Measurements from ENCODE around the gene LBR. TPM values are rescaled to one million over a fixed set of nuclear protein-coding genes. Genes with fewer than 3 reads are reported as not detected.

Gene LBR
- total RNA-seq, 2 donors from 2014 or later, result 52.4 to 61.3 TPM

DNA sequence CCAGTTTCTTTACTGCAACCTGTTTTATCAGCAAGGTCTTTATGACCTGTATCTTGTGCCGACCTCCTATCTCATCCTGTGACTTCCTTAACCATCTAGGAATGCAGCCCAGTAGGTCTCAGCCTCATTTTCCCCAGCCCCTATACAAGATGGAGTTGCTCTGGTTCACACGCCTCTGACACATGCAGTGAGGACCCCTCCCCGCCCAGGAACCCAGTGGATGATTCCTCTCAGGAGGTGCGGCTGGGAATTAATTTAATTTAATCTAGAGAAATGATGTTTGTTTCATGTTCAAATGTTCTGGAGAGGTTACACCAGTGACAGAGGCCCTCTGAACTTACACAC, 39.0 kb upstream of the LBR start:
- intact Hi-C loops (cut with DNase I), result no loop called here
- DNase-seq (ENCODE audit: low spot score), result no peak

DNA sequence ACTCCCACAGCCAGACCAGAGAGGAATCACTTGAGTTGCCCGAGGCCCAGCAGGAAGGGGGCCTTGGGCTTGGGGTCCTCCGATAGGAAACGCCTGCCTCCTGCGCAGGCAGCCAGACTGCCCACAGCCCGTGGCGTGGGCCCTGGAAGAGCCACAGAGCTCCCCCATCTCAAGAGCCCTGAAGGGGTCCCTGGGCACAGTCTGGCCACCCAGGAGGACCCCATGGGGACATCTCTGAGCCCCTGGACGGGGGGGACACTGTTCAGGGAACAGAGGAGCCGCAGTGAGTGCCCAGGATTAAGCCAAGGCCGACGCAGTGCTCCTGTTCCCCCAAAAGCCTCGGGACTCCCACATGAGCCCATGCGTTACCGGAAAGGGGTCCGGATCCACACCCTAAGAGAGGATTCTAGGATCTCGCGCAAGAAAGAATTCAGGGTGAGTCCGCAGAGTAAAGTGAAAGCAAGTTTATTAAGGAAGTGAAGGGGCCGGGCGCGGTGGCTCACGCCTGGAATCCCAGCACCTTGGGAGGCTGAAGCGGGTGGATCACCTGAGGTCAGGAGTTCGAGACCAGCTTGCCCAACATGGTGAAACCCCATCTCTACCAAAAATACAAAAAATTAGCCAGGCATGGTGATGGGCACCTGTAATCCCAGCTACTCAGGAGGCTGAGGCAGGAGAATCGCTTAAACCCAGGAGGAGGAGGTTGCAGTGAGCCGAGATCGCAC, 38.1 kb upstream of the LBR start:
- DNase-seq (ENCODE audit: low spot score), result peak; percentile 56
- intact Hi-C loops (cut with DNase I), result no loop called here

DNA sequence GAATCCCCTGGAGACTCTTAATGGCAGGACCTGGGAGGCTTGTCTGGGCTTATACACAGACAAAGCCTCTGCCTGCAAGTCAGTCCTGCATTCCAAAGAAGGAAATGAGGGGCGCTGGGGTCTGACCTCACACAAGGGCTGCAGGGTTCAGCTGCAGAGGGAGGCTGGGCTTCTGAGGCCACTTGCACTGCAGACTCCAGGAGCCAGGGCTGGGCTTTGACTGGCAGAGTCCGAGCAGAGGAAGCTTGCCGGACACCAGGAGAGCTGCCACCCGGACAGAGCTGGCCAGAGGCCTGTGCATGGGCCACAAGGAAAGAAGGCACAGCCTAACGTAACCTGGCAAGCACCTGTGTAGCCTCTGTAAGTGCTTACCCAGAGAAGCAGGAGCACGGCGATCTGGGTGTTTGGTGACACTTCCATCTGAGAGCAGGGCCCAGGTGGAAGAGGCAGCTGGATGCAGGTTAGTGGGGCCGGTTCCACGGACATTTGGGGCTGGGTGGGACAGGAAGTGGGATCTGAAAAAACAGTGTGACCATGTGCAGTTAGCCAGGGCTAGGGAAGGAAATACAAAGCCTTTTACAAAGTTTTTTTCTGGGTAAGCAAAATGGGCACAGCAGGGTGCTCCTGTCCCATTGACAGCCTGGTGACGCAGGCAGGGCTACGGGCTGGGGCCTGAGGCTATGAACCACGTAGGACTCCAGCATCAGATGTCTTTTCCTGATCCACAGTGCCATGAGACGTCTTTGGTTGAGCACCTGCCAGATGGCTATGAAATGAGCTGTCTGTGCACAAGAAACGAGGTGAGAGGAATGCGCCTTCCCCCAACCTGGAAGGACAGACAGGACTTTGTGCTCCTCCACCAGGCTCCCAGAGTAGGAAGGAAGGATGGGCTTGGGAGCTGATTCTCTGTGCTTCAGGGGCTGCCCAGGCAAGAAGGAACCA, 37.3 kb upstream of the LBR start:
- DNase-seq (ENCODE audit: low spot score), result peak; percentile 71
- intact Hi-C loops (cut with DNase I), result no loop called here

DNA sequence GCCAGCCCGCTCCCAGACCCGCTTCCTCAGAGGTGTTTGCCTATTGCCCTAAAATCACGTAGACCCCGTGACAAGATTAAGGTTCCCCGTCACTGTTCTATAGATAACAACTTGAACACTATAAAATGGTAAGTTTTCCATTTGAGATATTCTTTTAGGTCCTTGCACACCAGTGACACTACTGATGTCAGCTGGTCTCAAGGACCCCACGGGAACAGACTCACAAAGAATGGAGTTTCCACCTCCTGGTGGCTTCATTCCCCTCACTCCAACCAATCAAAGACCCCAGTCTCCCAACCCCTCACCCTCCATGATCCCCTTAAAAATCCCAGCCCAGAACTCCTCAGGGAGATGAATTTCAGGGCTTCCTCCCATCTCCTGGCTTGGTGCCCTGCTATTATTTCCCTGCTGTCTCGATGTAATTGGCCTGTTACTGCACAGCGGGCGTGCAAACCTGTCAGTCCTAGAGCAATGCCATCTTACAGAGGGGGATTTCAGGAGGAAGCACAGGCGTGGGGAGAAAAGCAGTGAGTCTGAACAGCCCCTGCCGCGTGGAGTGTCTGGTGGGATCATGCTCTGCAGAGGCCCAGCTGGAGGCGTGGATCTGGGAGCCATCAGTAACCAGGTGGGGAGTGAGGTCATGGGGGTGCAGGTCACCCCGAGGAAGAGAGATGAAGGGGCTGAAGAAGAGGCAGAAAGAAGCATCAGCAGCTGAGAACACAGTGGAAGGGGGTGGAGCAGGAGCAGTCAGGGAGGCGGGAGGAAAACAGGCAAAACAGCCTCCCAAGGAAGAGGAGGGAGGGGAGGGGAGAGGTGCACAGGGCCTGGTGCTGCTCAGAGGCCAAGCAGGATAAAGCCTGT, 35.1 kb upstream of the LBR start:
- intact Hi-C loops (cut with DNase I), result no loop called here
- peak; percentile 55 for DNase-seq (ENCODE audit: low spot score)

DNA sequence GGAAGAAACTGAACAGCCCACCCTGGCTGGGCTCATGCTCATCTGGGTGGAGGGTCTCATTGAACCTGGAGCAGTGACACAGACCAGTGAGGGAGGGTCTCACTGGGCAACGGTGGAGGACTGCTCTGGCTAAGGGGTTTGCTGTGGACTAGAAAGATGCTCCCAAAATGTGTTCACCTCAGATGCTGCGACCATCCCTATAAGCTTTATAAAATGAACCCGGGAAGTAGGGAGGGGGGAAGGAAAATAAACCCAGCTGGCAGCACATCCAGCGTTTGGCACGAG, 34.5 kb upstream of the LBR start:
- peak; percentile 67 for DNase-seq (ENCODE audit: low spot score)
- intact Hi-C loops (cut with DNase I), result no loop called here

DNA sequence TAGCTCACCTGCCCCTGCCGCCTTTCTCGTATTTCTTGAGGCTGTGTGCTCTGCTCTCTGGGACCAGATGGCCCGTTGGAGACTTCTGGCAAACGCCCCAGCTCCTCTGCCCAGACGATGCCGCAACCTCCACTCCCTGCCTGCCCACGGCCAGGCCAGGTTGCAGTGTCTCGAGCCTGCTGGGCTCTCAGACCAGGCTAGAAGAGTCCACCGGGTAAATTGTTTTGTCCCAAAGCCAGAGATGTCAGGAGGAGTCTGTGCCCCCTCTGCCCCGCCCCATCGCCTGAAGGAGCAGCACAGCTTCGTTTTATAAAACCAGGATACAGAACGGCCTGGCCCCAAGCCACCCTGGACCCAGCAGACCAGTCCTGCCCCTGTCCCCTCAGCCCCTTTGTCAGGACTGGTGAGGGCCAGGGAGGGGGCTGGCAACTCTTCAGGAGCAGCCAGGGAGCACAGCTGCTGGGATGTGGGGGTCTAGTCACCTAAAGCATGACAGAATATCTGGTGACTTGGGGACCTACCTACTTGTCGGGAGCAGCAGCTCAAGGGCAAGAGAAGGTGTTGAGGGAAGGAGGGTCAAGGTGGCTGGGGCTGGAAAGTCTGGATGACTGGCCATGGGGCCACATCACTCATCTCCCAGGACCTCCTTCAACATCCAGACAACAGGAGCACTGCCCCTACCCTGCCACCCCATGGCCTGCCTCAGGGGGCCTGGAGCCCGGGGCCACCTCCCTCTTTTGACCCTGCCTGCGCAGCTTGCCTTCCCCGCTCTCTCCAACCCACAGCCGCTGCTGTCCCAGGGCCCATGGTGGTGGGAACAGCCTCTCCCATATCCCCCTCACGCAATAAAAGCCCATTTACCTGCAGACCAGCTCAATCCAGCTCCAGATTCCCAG, 33.9 kb upstream of the LBR start:
- intact Hi-C loops (cut with DNase I), result no loop called here
- DNase-seq (ENCODE audit: low spot score), result peak; percentile 75

DNA sequence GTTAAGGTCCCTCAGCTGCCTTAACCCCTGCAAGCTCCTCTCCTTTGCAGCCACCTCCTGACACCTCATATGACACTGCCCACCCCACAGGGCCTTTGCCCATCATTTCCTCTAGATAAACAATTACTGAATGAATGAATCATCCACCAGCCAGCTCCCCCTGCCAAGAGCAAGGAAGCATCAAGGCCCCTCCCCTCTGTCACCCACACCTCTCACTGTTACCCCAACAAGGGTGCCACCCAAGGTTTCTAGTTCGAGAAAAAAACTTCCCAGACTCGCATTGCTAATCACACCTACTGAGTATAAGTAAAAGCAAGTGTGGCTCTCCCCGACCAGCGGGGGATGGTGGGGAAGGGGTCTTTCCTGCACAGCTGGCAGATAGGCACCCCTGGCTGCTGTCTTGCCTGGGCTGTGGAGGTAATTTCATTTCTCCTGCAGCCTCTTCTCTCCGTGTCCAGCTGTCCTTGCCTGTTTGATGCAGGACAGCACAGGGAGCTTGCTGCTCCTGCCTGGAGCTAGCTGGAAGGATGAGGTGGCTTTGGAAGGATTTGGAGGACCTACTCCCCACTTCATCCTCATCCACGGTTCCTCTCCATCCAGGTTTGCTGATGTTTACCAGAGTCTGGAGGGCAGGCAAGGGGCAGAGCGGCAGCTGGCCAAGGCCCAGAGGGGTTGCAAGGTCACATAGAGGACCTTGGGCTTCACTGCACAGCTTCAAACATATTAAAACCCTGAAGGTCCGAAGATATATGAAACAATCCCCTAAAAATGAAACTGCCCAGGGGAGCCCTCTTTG, 33.1 kb upstream of the LBR start:
- intact Hi-C loops (cut with DNase I), result no loop called here
- DNase-seq (ENCODE audit: low spot score), result peak; percentile 64

DNA sequence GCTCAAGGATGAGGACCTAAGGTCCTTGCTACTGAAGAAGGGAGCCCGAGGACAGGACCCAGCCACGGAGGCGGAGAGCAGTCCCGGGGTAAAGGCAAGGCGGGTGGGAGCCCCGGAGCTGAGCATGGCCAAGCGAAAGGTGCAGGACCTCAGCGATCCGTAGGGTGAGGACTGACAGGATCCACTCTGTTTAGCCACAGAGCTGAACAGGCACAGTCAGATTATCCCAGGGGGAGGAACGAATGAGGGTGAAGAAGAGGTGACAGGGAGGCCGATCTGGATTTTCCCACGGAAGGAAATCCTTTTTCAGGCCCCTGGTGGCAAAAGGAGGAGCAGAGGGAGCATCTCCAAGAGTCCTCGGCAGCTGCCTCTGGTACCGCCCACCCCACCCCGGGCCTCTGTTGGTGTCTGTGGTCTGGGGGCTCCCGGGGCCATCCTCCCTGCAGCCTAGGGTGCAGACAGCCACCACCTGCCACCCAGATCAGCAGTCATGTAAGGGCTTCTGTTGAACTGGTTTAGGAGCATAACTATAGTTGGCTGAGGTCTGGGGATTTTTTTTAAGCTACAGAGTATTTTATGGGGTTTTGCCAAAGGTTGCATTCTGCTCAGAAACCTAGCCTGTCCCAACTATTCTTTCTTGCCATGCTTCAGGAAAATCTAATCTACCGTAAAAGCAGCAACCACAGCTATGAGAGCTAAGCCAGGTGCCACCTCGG, 32.3 kb upstream of the LBR start:
- DNase-seq (ENCODE audit: low spot score), result peak; percentile 74
- intact Hi-C loops (cut with DNase I), result no loop called here

DNA sequence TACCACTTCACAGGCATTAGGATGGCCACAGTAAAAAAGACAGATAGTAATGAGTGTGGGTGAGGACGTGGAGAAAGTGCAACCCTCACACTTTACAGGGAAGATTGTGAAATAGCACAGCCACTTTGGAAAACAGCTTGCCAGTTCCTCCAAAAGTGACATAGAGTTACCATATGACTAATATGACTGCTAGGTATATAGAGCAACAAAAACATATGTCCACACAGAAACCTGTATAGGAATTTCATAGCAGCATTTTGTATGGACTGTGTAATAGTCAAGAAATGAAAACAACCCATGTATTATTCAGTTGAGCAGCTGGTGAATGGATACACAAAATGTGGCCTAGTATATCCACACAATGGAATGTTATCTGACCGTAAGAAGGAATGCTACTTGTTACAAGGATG, 30.4 kb upstream of the LBR start:
- intact Hi-C loops (cut with DNase I), result no loop called here
- no peak for DNase-seq (ENCODE audit: low spot score)

DNA sequence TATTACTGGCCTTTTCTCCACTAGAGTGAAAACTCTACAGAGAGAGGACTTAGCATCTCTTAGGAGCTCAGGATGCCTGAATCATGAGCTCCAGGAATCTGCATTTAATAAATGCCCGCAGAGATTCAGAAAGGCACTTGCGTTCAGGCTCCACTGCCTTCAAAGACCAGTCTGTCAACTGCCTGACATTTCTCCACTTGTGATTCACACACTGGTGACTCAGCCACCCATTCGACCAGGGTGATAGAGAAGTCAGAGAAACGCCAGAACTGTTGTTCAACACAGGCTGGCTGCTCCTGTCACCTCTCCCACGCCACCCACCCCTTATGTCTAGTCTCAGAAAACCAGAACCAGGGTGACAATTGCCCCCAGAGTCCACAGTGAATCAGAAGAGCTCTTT, 26.9 kb upstream of the LBR start:
- intact Hi-C loops (cut with DNase I), result no loop called here
- peak; percentile 83 for DNase-seq (ENCODE audit: low spot score)

DNA sequence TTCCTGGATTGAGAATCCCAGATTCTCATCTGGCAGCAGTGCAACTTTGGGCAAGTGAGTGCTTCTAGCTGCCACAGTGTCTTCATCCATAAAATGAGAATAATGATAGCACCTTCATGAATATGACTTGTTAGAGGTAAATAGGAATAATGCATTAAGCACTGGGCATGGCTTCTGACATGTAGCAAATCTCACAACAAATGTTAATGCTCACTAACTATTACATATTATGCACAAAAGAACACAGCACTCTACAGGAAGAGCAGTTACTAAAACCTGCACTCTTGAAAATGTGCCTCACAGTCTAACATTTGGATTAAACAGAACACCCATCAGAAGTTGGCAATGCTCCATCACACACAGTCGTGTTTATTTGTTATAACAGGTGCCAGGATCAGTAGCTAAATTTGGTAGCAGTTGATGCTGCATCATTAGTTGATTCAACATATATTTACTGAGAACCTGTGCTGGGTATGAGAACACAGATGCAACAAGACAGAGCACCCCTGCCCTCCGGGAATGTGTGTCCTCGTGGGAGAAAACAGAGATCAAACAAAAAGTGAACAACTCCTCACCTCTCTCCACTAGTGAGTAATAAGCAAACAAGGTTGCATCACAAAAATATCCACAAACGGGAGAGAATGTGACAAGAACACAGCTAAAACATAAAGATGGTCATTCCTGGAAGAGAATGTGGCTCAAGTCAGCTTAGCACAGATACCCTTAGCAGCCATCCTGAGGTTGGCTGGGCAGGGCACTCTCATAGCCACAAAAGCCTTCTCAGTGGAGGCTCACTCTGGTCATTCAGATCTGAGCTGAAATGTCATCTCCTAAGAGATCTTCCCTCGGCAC, 26.2 kb upstream of the LBR start:
- no peak for DNase-seq (ENCODE audit: low spot score)
- intact Hi-C loops (cut with DNase I), result no loop called here

DNA sequence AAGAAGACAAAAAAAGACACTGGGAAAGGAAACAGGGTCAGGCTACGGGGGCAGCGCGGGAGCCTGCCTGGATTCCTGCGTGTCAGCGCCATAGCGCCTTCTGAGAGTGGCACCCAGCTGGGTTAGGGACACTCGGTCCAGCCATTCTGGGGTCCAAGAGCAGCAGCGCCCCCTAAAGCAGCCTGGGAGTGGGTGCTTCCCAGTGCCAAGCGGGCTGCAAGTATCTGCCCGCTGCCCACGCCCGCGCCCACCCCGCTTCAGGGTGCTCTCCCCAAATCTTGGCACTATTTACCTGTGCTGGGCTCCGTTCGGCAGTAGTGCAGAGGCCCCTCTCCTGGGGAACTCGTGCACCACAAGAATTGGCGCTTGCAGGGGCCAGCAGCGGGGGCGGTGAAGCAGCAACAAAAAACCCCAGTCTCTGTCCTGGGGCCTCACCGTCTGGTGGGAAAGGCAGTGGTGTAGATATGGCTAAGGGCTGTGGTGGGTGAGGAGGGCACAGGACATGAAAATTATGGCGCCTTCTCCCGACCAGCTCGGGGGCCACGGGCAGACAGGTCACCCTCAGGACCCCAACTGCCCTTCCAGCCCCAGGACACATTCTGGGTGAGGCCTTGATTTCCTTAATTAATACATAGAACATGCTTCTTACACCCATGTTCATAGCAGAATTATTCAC, 24.1 kb upstream of the LBR start:
- intact Hi-C loops (cut with DNase I), result no loop called here
- DNase-seq (ENCODE audit: low spot score), result peak; percentile 58

DNA sequence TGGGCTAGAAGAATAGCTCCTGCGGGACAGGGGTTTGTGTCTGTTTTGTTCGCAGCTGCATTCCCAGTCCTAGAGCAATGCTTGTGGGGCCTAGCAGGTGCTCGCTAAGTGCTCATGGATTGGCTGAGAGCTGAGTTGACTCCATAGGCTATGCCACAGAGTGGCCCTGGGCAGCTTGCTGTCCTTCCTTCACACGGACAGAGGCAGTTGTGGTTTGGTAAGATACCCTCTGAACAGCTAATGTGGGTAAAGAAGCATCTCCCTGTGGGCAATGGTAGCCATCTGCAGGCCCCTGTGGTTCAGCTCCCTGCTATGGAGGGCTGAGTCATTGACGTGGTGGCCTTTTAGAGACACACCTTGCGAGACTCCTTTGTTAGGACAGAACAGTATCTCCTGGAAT, 23.5 kb upstream of the LBR start:
- intact Hi-C loops (cut with DNase I), result no loop called here
- peak; percentile 31 for DNase-seq (ENCODE audit: low spot score)

DNA sequence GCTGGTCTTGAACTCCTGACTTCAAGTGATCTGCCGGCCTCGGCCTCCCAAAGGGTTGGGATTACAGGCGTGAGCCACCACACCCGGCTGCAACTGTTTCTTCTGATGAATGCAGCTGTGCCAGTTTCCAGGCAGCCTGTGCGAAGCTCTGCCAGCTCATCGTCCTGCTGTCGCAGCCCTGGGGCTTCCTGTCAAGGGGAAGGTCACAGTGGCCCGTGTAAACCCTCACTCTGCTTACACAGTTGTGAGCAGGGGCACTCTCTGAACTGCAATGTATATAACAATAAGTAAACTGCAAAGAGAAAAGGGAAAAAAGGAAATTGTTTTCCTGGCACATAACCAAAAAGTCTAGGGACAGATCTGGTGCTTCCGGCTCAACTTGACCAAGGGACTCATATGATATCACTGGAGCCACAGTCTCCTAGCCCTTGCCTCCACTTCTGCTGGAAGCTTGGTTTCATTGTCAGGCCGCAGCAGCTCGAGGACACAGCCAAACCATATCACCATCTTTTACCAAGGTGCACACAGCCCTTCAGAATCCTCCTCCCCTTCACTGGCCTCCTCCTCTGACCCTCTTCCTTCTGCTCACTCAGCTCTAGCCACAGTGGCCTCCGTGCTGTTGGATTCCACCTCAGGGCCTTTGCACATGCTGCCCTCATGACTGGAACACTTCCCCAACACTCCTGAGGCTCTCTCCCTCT, 22.8 kb upstream of the LBR start:
- DNase-seq (ENCODE audit: low spot score), result peak; percentile 67
- intact Hi-C loops (cut with DNase I), result no loop called here

DNA sequence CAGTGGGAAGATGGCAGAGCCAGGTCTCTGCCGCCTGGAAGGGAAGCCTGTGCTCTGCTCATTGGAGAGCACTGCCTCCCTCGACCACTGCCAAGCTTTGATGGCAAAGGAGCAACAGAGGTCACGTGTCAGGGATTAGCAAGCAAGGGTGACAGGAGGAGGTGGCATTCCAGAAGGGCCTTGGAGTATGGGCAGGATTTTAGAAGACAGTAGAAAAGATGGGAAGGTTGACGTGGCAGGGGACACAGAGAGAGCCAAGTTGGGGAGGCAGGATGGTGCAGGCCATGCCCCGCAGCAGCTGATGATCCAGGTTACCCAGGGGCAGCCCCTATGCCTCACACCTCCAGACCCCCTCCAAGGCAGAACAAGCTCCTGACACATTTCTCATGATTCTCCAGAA, 21.9 kb upstream of the LBR start:
- intact Hi-C loops (cut with DNase I), result no loop called here
- peak; percentile 49 for DNase-seq (ENCODE audit: low spot score)

DNA sequence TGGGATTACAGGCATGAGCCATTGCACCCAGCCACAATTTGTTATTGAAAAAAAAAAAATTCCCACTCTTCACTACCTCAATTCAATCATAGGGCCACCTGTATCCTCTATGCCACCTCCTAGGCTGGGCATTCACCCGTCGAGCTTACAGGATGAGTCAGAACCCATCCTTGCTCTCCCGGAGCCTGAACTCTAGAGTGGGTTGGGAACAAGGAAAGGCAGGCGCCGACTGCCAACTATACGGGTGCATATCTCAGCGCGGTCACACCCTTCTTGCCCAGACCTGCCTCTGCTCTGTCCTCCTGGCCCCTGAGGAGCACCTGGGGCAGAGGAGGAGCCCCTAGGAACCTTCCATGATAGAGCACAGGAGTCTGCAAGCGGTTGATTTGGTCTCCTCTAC, 21.4 kb upstream of the LBR start:
- peak; percentile 64 for DNase-seq (ENCODE audit: low spot score)

More for the DNA sequence above, 21.4 kb upstream of the LBR start:
- intact Hi-C loops (cut with DNase I), result no loop called here
